GM18508 (cell line): Measurements from ENCODE around the gene KIF5A.

Source experiments
- ATAC-seq: cut with Tn5 transposase; IDR thresholded peaks from one replicate; pipeline ENCODE4 v1.9.1; 2021; ENCODE audit warnings: moderate number of reproducible peaks; ENCODE audit not compliant: insufficient read depth, unreplicated experiment

Gene KIF5A

DNA sequence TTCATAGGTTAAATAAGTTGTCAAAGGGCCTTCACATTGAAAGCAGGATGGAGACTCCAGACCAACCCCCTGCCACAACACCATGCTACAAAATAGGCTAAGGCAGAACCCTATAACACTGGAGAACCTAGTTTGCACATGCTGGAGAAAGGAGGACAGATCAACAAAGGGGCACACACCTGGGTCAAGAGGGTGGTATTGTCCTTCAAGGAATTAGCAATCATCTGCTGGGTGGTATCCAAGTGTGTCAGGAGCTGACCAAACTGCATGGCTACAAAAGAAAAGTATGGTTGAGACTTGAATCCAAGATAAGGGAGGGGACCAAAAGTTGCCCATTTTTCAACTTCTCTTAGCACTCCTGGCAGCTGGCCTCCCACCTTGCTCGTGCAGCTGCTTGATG lies 18.0 kb upstream of the KIF5A start:
- ATAC-seq, result no peak

DNA sequence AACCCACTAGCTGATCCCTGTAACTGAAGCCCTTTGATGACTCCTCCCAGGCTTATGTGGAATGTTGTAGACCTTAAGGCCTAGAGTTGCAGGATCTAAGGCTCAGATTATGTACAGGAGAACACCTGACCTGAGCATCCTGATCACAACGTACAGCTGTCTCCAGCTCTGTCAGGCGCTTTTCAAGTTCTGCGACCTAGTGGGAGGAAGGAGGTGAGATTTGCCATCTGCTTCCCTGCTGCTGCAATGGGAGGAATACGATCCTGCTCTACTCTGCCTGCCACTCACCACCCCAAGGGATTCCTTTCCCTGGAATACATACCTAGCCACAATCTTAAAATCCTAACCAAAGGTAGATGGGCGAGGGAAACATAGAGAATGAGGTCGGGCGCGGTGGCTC lies 16.7 kb upstream of the KIF5A start:
- no peak for ATAC-seq

DNA sequence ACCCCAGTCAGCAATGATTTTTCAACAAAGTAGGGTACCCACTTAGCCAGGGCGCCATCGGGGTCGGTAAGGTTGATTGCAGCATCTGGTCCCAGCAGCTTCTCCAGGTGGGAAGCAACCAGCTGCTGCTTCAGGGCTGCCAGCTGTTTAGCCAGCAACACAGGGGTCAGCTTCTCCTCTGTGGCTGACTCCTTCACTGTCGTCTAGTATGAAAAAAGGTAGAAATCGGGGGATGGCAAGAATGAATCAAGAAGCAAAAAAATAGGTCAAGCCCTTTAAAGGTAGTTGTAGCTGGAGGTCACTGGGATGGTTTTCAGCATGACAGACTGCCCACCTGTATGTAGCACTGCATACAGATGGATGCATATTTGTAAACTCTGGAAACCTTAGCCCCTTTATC lies 15.6 kb upstream of the KIF5A start:
- no peak for ATAC-seq

DNA sequence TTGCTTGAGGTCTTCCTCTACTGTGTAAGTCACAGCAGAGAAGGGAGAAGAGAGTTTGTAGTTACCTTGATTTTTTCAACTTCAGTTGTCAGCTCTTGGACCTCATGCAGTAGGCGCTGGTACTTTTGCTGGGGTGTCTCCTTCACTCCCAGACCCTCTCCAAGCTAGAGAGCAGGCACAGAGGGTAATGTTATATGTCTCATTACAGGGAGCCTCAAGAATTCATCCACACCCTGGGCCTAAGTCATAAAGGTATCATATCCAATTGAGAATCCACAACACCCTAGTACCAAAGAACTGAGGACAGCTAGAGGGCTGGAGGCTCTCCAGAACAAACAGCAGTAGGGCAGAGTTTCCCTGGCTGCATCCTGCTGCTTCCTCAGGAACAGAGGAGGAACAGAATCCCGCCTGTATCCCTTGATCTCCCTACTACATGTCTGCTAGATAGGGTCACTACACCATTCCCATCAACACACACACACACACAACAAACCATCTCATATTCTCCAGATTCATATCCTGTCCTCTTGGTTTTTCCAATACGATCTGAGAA lies 14.8 kb upstream of the KIF5A start:
- no peak for ATAC-seq

DNA sequence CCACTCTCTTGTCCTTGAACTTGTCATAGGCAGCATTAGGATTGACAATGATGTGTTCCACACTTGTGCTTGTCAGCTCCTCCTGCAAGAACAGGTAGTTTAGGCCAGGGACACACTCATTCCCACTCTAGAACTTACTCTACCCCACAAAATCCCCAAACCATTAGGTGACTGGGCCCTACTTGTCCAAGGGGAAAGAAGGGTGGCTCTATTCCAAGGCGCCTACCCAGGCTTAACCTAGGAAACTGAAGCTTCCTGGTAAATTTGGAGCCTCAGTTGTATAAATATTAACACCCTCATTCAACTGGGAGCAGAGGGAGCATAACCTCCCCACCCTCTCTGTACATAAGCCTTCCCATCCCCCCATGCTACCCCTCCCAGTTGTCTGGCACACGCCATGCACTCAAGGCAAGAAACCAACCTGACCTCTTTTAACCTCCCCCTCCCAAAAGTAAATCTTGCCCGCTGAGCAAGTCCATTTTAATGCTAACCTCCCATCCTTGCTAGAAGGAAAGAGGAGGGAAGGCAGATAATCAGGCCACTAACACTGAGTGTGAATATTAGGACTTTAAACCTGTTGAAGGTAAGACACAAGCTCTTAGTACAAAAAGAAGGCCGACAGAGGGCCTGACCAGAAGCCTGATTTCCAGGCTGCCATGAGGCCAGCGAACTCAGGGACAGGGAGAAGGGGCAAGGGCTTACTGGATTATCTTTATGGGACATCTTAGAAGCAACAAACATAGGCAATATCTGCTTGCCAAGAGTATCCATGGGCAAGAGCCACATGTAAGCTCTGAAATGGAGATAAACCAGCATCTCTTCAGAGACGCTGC lies 13.9 kb upstream of the KIF5A start:
- no peak for ATAC-seq

DNA sequence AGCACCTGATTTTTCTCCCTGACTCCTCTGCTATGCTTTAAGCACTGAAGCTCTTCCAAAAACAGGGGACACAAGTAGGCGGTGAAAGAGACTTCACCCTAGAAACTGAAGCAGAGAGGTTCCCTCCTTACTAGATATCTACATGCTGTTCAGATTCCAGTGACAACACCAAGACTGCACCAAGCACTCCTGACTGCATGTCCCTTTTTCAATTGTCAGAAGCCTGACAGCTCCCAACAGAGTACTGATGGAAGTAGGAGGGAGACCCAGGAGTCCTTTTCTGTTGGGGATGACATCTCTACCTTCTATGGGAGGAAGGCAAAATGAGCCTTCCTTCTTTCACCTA lies 13.3 kb upstream of the KIF5A start:
- ATAC-seq, result no peak

DNA sequence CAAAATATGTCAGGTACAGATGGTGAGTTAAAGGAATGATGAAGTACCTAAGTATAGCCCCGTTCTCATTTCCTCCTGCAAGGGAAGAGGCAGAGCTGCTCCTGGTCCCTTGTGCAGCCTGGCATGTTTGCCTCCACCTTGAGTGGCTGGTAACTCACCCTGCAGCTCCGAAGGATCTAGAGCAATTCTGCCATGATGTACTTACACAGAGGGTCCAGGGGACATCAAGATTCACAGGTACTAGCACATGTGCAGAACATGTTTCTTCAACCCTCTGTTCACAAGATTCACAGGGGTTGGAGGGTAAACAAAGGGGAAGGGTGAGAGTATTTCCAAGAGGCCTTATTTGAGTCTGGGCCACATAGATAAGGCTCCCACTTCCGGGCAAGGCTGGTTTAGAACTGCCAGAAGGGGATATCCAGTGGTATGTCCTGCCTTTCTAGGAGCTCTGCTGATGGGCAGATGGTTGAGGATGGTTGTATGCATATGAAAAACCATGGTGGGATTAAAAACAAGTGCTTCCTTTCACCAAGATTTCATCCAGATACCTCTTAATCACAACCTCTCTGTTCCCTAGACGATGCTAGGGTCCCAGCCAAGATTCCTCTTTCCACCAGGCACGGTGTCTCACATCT lies 10.6 kb upstream of the KIF5A start:
- ATAC-seq, result no peak

DNA sequence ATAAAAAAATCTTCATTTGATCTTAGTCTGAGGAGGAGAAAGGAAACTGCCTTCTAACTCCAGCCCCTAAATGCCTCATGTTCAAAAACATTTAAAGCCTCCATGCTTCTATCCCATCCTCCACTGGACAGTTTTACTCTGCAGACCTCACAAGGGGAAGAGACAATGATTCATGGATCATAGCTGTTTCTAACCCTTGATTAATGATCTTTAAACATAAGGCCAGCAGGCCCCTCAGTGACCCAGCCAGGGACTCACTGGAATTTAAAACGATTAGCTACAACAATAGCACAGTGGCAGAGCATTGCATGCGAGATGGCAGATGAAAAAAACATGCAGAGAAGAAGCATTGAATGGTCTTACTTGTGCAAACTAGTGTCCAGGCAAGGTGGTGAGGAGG lies 8.8 kb upstream of the KIF5A start:
- no peak for ATAC-seq

DNA sequence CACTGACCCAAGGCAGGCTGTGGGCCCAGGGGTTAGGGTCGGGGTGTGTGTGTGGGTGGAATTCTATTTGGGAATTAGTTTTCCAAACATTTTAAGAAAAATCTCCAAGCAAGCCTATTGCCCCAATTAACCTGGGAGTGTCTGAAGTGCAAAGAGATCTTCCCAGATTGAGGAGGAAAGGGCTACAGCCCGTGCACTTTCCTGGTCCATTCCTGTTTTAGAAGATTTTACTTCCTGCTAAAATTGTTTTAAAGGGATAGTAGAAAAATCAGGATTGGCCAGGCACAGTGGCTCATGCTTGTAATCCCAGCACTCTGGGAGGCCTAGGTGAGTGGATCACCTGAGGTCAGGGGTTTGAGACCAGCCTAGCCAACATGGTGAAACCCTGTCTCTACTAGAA lies 8.1 kb upstream of the KIF5A start:
- ATAC-seq, result no peak

DNA sequence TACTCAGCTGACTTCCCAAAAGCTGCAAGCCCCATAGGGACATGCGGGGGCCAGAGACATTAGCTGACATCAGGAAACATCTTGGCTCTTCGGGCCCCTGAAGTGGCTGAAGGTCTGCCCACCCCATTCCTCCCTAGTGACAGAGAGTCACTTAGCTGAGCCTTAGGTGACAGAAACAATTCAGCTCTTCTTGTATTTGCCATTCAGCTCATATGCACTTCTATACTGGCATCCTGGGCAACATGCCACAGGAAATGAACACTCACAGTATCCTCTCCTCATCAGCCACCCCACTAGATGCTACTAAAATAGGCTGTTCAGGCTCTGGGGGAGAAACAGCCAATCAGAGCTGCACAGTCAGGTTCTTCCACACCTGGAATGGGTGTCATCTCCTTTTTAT lies 6.3 kb upstream of the KIF5A start:
- ATAC-seq, result no peak

DNA sequence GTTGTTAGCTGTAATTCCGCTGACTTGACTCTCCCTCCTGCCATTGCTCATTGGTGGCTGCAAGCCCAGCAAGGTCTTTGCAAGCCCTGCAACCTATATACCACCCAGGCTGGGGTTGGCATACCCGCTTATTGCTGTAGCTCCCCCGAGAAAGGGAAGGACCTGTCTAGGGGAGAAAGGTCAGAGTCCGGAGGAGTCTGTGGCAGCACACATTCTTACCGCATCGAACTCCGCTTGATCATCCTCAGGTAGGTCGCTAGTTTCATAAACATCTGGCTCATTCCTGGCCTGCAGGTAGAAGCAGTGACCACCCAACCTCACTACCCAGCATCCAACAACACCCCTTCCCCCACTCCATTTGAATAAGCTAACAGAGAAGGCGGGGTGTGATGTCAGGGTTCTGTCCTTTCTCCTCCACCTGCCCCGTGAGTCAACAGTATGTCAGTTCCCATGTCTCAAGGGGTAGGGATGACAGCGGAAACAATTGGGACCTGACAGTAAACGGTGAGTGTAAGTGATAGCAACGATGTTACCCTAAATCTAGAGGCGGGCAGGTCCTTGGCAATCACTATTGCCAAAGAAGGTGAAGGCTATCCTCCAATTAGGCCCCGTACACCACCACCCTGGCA lies 3.9 kb upstream of the KIF5A start:
- no peak for ATAC-seq

DNA sequence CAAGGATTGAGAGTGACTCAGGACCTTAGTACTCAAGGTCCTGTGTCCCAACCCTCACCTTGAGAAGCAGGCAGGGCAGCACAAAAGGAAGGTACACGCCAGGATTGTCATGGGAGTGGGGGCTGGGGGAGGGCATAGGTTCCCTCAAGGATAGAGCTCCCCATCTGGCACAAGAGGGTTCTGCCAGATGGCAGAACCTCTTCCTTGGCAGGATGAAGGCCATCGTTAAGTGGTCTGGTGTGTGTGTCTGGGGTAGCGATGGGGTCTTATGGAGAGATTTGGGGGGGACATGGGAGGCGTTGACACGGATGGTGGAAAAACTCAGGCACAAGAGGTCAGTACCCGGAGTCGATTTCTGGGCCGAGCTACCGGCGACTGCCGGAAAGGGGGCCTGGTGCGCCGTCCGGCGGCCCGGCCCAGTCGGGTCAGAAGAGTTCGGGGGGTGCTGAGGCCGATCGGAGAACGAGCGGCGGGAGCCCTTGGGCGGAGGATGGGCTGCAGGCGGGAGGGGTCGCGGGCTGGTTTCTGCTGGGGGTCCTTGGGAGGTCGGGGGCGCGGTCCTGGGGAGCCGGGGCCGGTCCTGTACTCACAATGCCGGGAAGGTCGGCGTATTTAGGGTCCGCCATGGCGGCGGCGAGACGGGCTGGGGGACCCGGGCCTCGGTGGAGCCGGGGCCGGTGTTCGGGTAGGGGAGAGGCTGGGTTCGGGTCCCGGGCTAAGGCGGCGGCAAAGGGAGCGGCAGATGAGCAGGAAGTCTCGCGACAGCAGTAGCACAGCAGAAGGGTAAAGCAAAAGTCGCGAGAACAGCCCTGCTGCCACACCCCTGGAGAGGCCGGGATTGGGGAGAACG lies 3.2 kb upstream of the KIF5A start, which contains the start of gene DCTN2:
TSS of gene DCTN2 (minus strand) at position 755 of the 850 bp plus-strand sequence. CDS start at position 626, 129 bp downstream.
- ATAC-seq, result peak; percentile 96

DNA sequence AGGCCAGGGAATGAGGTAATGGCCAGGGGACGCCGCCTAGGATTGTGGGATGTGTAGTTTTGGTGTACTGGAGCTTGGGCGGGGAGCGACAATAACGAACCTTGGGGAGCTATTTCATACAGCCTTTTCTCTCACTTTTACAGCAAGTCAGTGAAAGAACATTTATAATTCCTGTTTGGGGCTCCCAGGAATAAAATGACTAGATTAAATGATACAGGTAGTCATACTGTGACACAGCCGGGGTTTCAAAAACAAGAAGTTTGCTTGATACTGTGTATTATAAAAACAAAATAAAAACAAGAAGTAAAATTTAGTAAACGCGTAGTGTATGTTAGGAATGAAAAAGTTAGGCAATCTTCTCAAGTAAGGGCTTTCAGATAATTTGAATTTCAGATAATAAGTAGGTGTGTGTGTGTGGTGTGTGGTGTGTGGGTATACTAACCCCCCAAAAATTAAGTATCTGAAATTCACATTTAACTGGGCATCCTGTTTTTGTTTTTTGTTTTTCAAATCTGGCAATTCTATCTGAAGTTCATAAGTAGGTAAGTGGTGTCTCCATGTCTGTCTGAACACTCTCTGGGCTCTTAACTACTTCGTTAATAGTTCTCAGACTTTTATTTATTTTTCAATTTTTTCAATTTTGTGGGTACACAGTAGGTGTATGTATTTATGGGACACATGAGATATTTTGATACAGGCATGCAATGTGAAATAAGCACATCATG lies 2.4 kb upstream of the KIF5A start:
- ATAC-seq, result no peak

DNA sequence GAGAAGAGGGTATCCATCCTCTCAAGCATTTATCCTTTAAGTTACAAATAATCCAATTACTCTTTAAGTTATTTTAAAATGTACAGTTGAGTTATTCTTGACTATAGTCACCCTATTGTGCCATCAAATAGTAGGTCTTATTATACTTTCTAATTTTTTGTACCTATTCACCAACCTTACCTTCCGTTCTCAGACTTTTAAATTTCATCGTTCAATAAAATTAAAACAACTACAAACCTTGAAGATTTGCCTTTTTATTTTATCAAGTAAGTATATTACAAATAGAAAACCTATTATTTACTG lies 1.9 kb upstream of the KIF5A start:
- no peak for ATAC-seq

DNA sequence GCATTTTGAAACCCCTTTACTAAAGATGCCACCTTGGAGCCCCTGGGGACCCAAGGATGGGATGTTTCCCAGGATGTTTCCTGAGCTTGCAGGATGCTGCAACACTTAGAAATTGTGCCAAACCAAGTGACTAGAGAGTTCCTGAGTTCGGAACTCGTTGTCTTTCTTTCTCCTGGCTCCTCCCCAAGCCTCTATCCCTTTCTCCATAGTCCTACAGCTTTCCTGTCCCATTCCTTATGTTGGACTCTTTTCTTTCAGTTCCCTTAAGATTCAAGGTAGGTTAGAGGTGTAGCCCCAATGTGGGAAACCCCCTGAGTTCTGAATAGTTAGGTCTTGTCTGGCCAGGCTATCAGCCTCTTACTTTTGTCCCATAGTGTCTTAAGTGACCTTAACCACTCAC lies 1.4 kb upstream of the KIF5A start:
- no peak for ATAC-seq

DNA sequence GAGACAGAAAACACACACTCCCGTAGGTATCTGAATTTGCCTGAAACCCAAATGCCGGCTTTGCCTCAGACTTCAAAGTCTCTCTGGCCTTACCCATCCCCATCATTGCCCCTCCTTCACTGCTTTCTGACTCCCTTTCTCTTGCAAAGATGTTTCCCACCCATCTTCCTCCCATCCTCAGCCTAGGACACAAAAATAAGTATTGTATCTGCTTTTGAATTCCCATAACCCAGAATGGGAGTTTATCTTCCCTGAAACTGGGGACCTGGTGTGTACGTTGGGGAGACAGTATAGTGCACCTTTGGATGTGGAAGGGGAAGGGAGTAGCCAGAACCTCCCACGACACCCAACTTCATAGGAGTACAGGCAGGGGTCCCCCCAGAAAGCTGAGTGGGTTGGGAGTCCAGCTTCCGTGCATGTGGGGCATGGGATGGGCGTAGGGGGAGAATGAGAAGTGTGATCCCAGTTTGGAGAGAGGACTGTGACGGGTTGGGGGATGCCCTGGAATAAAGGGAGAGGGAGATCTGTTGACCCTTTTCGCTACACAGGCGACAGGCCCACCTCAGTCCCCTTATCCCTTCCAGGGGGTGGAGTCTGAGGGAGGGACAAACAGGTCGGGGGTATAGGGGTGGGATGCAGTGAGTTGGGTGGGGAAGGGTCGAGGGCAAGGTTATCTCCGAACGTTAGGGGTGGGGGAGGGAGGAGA lies 488 bp upstream of the KIF5A start:
- ATAC-seq, result no peak

DNA sequence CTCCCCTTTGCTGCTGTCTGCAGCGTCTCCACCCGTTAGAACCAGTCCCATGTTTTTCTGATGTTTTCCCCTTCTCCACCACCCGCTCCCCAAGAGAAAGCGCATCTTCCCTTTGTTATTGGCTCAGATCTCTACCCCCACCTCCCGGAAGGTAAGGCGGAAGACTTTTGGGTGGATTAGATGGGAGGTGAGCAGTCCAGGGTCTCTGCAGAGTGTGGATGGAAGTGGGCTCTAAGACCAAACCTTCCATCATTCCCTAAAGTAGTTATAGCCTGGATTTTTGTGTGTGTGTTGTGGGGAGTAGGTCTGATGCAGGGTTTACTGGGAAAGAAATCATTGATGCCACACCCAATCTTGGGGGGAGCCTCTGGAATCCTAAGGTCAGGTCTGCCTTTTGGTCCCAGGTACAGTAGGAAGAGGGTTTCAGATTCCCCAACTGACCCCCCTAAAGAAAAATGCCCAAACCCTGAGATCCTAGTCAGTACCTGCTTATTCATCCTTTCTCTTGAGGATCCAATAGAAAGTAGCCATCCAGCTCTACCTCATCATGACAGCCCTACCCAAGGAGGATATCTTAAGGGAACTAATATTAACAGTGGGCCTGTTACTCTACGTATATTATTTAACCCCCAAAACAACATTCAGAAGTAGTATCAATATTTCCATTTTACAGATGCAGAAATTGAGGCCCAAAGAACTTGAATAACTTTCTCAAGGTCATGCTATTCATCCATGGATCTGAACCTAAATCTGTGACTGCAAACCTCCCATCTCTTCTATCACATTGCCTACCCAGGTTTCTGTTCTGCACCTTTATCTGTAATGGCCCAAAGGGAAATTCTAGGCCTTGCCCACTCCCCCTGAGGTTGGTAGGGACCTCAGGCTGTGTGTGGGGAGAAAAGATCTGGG lies 1.1 kb downstream of the KIF5A start:
- ATAC-seq, result no peak

DNA sequence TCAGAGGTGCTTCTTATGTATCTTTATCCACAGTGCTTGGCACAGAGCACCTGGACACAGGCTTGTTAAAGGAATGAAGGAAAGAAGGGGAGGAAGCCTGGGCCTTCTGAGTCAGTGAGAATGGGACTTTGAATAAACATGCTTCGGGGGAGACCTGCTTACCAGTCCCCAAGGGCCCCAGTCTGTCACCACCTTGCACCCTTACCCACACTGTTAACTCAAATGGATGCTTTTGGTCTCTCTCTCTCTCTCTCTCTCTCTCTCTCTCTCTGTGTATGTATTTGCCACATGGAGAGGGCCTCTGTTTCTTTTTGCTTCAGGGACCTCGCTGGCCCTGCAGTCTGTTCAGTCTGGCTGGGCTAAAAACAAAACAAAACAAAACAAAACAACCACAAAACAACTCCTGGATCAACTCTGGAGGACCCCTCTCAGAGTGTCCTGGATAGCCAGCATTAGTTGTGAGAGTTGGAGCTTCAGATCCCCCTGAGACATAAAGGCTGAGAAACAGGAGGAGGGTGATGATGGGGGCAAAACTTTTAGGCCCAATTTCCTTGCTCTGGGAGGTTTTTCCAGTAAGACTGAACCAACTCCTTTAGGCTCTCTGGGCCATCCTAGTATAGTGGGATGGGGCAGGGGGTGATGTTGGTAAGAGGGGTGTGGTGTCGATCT lies 1.9 kb downstream of the KIF5A start:
- no peak for ATAC-seq
